ENCODE data around the gene PCDHGB4. TPM values are rescaled to one million over a fixed set of nuclear protein-coding genes. Genes with fewer than 3 reads are reported as not detected.
A peak's percentile ranks its signal among the peaks of the same experiment; 100 is the strongest.
"Not testable (repeated sequence)": the region's sequence is repeated elsewhere in the genome, so short reads cannot be mapped to it uniquely, and the experiment has no call there.

Gene PCDHGB4
- total RNA-seq, 2 experiments from 2014 or later: 0.11 TPM; not detected in 1

- H3K4me1 Mint-ChIP-seq: peaks cover 16% of the 10 kb centered on the region
- H3K27ac Mint-ChIP-seq: no peak overlapping the region
- H3K9me3 Mint-ChIP-seq: peaks cover 20% of the 10 kb centered on the region
- POLR2A ChIA-PET: no interaction called here
- peaks cover 6% of the 10 kb centered on the region for H3K36me3 Mint-ChIP-seq
- H3K27me3 Mint-ChIP-seq: peaks cover 77% of the 10 kb centered on the region
- no peak for DNase-seq
- ATAC-seq (ENCODE audit: low read depth): no peak
- H3K4me3 Mint-ChIP-seq: peak overlapping the region; percentile 4
These were observed 31.8 kb downstream of the PCDHGB4 start for GRCh38 chr5:141419074-141419880.

- Mint-ChIP-seq H3K27me3 (peaks cover 76% of the 10 kb centered on the region), H3K27ac (peak within 1 kb of the TSS; percentile 34), H3K36me3 (peaks cover 4% of the 10 kb centered on the region), H3K9me3 (peaks cover 20% of the 10 kb centered on the region), H3K4me1 (peaks cover 16% of the 10 kb centered on the region), H3K4me3 (peak within 1 kb of the TSS; percentile 81)
- DNase-seq: no peak
- POLR2A ChIA-PET: interaction anchor here (1.4 kb wide), 1 partner anchor 100 kb away, joined by 5 read pairs; the partner anchor contains the start of gene TAF7
- ATAC-seq (ENCODE audit: low read depth): peak; percentile 48
These were observed 33.5 kb downstream of the PCDHGB4 start, which contains the start of gene PCDHGA11 for GRCh38 chr5:141420855-141421488. PCDHGA11 (plus strand) TSS chr5:141421051; CDS start chr5:141421228, 177 bp downstream.

GRCh38 chr5:141421489-141421855 is 34.0 kb downstream of the PCDHGB4 start:
- POLR2A ChIA-PET: interaction anchor here (1.4 kb wide), 1 partner anchor 101 kb away, joined by 5 read pairs; the partner anchor contains the start of gene TAF7
- Mint-ChIP-seq H3K27me3 (peaks cover 73% of the 10 kb centered on the region), H3K9me3 (peaks cover 20% of the 10 kb centered on the region), H3K36me3 (peaks cover 4% of the 10 kb centered on the region), H3K4me3 (peak overlapping the region; percentile 81), H3K4me1 (peaks cover 16% of the 10 kb centered on the region), H3K27ac (no peak overlapping the region)
- DNase-seq: no peak
- ATAC-seq (ENCODE audit: low read depth): no peak

- ATAC-seq (ENCODE audit: low read depth) (no peak), DNase-seq (no peak)
- H3K27me3 Mint-ChIP-seq: peaks cover 67% of the 10 kb centered on the region
- POLR2A ChIA-PET: no interaction called here
- H3K9me3 Mint-ChIP-seq: peaks cover 20% of the 10 kb centered on the region
- no peak overlapping the region for H3K4me3 Mint-ChIP-seq
- peaks cover 4% of the 10 kb centered on the region for H3K36me3 Mint-ChIP-seq
- H3K27ac Mint-ChIP-seq: no peak overlapping the region
- H3K4me1 Mint-ChIP-seq: peaks cover 16% of the 10 kb centered on the region
These were observed 35.3 kb downstream of the PCDHGB4 start for GRCh38 chr5:141422742-141423291.

GRCh38 chr5:141427783-141428426 is 40.4 kb downstream of the PCDHGB4 start:
- POLR2A ChIA-PET: no interaction called here
- Mint-ChIP-seq H3K4me3 (no peak overlapping the region), H3K27ac (no peak overlapping the region), H3K4me1 (peaks cover 10% of the 10 kb centered on the region), H3K36me3 (peaks cover 6% of the 10 kb centered on the region), H3K27me3 (peaks cover 43% of the 10 kb centered on the region), H3K9me3 (peaks cover 13% of the 10 kb centered on the region)
- DNase-seq (no peak), ATAC-seq (ENCODE audit: low read depth) (no peak)

- Mint-ChIP-seq H3K4me1 (peaks cover 10% of the 10 kb centered on the region), H3K4me3 (peak within 1 kb of the TSS; percentile 62), H3K27ac (peak within 1 kb of the TSS; percentile 62), H3K36me3 (peaks cover 8% of the 10 kb centered on the region), H3K9me3 (peaks cover 8% of the 10 kb centered on the region), H3K27me3 (peaks cover 37% of the 10 kb centered on the region)
- DNase-seq (no peak), ATAC-seq (ENCODE audit: low read depth) (no peak)
- POLR2A ChIA-PET: interaction anchor here (0.6 to 0.7 kb wide), 2 partner anchors 15 to 110 kb away, joined by 3 to 4 read pairs; partner anchors contain the start of gene TAF7
These were observed 43.0 kb downstream of the PCDHGB4 start, which contains the start of gene PCDHGA12 for GRCh38 chr5:141430332-141431113. PCDHGA12 (plus strand) TSS chr5:141430507; CDS start chr5:141430760, 253 bp downstream.

- Mint-ChIP-seq H3K4me1 (peaks cover 10% of the 10 kb centered on the region), H3K27ac (peak overlapping the region; percentile 62)
- POLR2A ChIA-PET: no interaction called here
These were observed 43.8 kb downstream of the PCDHGB4 start for GRCh38 chr5:141431286-141431685.

GRCh38 chr5:141432308-141432707 is 44.8 kb downstream of the PCDHGB4 start:
- H3K9me3 Mint-ChIP-seq; DNase-seq; H3K36me3 Mint-ChIP-seq; ATAC-seq (ENCODE audit: low read depth); H3K4me1 Mint-ChIP-seq; H3K27ac Mint-ChIP-seq; POLR2A ChIA-PET; H3K4me3 Mint-ChIP-seq: not testable (repeated sequence)
- H3K27me3 Mint-ChIP-seq: peaks cover 33% of the 10 kb centered on the region

More at GRCh38 chr5:141431286-141431685, 43.8 kb downstream of the PCDHGB4 start:
- no peak for ATAC-seq (ENCODE audit: low read depth)
- peaks cover 8% of the 10 kb centered on the region for H3K9me3 Mint-ChIP-seq
- H3K4me3 Mint-ChIP-seq: peak overlapping the region; percentile 62
- DNase-seq: no peak
- H3K36me3 Mint-ChIP-seq: peaks cover 8% of the 10 kb centered on the region
- peaks cover 31% of the 10 kb centered on the region for H3K27me3 Mint-ChIP-seq

- DNase-seq; H3K4me3 Mint-ChIP-seq; ATAC-seq (ENCODE audit: low read depth); H3K9me3 Mint-ChIP-seq; H3K27ac Mint-ChIP-seq; POLR2A ChIA-PET; H3K4me1 Mint-ChIP-seq; H3K36me3 Mint-ChIP-seq: not testable (repeated sequence)
- peaks cover 34% of the 10 kb centered on the region for H3K27me3 Mint-ChIP-seq
These were observed 45.2 kb downstream of the PCDHGB4 start for GRCh38 chr5:141432726-141433125.

GRCh38 chr5:141434006-141434405 is 46.5 kb downstream of the PCDHGB4 start:
- Mint-ChIP-seq H3K36me3 (peaks cover 8% of the 10 kb centered on the region), H3K9me3 (peaks cover 6% of the 10 kb centered on the region), H3K27ac (no peak overlapping the region), H3K4me1 (peaks cover 10% of the 10 kb centered on the region), H3K4me3 (no peak overlapping the region), H3K27me3 (peaks cover 38% of the 10 kb centered on the region)
- DNase-seq: no peak
- no peak for ATAC-seq (ENCODE audit: low read depth)
- POLR2A ChIA-PET: no interaction called here

GRCh38 chr5:141437221-141437620 is 49.7 kb downstream of the PCDHGB4 start:
- peaks cover 20% of the 10 kb centered on the region for H3K27me3 Mint-ChIP-seq
- ATAC-seq (ENCODE audit: low read depth) (no peak), DNase-seq (no peak)
- H3K27ac Mint-ChIP-seq: no peak overlapping the region
- H3K36me3 Mint-ChIP-seq: peaks cover 1% of the 10 kb centered on the region
- peaks cover 3% of the 10 kb centered on the region for H3K9me3 Mint-ChIP-seq
- POLR2A ChIA-PET: no interaction called here
- no peak overlapping the region for H3K4me3 Mint-ChIP-seq
- H3K4me1 Mint-ChIP-seq: no peaks in the 10 kb centered on the region

- H3K4me1 Mint-ChIP-seq: no peaks in the 10 kb centered on the region
These were observed 52.1 kb downstream of the PCDHGB4 start for GRCh38 chr5:141439411-141440141.

More at GRCh38 chr5:141439411-141440141, 52.1 kb downstream of the PCDHGB4 start:
- Mint-ChIP-seq H3K27me3 (peaks cover 11% of the 10 kb centered on the region), H3K9me3 (peaks cover 2% of the 10 kb centered on the region), H3K4me3 (no peak overlapping the region), H3K36me3 (no peaks in the 10 kb centered on the region), H3K27ac (no peak overlapping the region)
- ATAC-seq (ENCODE audit: low read depth) (no peak), DNase-seq (no peak)
- POLR2A ChIA-PET: no interaction called here
